ENCODE measurements around the gene ABI3BP.

- no peak for TF ChIP-seq POLR2A (IDR thresholded peaks at IDR 0.05)
- TF ChIP-seq, protein P1, sequence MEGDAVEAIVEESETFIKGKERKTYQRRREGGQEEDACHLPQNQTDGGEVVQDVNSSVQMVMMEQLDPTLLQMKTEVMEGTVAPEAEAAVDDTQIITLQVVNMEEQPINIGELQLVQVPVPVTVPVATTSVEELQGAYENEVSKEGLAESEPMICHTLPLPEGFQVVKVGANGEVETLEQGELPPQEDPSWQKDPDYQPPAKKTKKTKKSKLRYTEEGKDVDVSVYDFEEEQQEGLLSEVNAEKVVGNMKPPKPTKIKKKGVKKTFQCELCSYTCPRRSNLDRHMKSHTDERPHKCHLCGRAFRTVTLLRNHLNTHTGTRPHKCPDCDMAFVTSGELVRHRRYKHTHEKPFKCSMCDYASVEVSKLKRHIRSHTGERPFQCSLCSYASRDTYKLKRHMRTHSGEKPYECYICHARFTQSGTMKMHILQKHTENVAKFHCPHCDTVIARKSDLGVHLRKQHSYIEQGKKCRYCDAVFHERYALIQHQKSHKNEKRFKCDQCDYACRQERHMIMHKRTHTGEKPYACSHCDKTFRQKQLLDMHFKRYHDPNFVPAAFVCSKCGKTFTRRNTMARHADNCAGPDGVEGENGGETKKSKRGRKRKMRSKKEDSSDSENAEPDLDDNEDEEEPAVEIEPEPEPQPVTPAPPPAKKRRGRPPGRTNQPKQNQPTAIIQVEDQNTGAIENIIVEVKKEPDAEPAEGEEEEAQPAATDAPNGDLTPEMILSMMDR (IDR thresholded peaks at IDR 0.05) = no peak
Observed at GRCh38 chr3:100803711-100804110, 189.5 kb downstream of the ABI3BP start.
